ENCODE data around the gene ERN1.
"Not testable (repeated sequence)": the region's sequence is repeated elsewhere in the genome, so short reads cannot be mapped to it uniquely, and the experiment has no call there.

The ERN1 gene

DNA sequence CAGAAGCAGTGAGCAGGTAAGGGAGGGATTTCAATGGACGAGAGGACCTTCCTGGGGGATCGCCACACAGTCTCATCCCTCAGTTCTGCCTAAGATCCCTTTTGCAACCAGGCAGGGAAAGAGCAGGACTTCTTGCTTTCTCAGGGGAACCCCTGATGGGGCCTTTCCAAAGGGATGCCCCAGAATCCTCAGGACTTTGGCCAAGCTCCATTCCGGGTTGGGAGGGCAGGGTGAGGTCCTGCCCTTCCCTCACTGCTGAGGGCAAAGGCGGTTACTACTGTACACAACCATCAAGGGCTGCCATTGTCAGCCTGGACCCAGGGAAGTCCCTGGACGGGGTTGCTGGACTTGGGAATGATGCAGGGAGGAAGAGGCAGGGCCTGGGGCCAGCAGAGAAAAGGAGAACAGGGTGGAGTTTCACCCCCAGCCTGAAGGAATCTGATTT lies 122.1 kb downstream of the ERN1 start:
- Histone ChIP-seq H3K4me1 (ENCODE audit: control insufficient read depth in 2 of 2, insufficient read depth in 2 of 2, low read length in 2 of 2) (peaks cover 4 to 11% of the 10 kb centered on the region in 2 donors), H3K4me3 (ENCODE audit: low read length in 2 of 2) (no peak overlapping the region), H3K9ac (ENCODE audit: low read depth in 1 of 2, low read length in 2 of 2) (no peak overlapping the region), H3K27me3 (ENCODE audit: control insufficient read depth in 2 of 2, insufficient read depth in 2 of 2, low read length in 2 of 2) (no peaks in the 10 kb centered on the region), H3K36me3 (ENCODE audit: control insufficient read depth in 2 of 2, insufficient read depth in 2 of 2, low read length in 2 of 2) (no peaks in the 10 kb centered on the region), H3K27ac (ENCODE audit: low read depth in 2 of 2, low read length in 2 of 2) (no peak overlapping the region), H3K9me3 (ENCODE audit: control insufficient read depth in 2 of 2, low read length in 2 of 2) (no peaks in the 10 kb centered on the region)

DNA sequence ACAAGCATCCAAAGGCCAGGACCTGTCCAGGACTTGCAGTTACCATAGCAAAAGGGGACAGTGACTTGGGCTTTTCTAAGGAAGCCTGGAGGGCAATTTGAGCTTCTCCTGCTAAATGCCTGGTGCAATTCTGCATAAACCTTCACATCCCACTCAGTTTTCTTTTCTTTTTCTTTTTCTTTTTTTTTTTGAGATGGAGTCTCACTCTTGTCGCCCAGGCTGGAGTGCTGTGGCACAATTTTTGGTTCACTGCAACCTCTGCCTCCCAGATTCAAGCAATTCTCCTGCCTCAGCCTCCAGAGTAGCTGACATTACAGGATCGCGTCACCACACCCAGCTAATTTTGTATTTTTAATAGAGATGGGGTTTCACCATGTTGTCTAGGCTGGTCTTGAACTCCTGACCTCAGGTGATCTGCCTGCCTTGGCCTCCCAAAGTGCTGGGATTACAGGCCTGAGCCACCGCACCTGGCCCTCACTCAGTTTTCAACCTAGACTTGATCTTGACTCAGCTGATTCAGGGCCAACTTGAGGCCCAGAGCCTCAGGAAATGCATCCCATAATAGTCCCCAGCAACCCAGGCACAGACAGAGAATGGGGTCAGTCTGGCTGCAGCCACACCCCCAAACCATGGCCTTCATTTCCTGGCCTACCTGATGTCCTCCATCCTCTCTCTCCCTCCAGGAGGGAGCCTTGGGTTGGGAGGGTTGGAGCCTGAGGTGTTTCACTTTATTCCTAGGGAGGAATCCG lies 122.7 kb downstream of the ERN1 start:
- H3K4me1 ChIP-seq (ENCODE audit: control insufficient read depth in 2 of 2, insufficient read depth in 2 of 2, low read length in 2 of 2) = peaks cover 4 to 11% of the 10 kb centered on the region in 2 donors
- H3K27ac ChIP-seq (ENCODE audit: low read depth in 2 of 2, low read length in 2 of 2); H3K9ac ChIP-seq (ENCODE audit: low read depth in 1 of 2, low read length in 2 of 2); H3K9me3 ChIP-seq (ENCODE audit: control insufficient read depth in 2 of 2, low read length in 2 of 2); H3K36me3 ChIP-seq (ENCODE audit: control insufficient read depth in 2 of 2, insufficient read depth in 2 of 2, low read length in 2 of 2); H3K27me3 ChIP-seq (ENCODE audit: control insufficient read depth in 2 of 2, insufficient read depth in 2 of 2, low read length in 2 of 2); H3K4me3 ChIP-seq (ENCODE audit: low read length in 2 of 2): not testable (repeated sequence)

- no peak overlapping the region for H3K27ac ChIP-seq (ENCODE audit: low read depth in 2 of 2, low read length in 2 of 2)
- H3K4me3 ChIP-seq (ENCODE audit: low read length in 2 of 2) = no peak overlapping the region
- no peaks in the 10 kb centered on the region for H3K27me3 ChIP-seq (ENCODE audit: control insufficient read depth in 2 of 2, insufficient read depth in 2 of 2, low read length in 2 of 2)
- no peak overlapping the region for H3K9ac ChIP-seq (ENCODE audit: low read depth in 1 of 2, low read length in 2 of 2)
- no peaks in the 10 kb centered on the region for H3K9me3 ChIP-seq (ENCODE audit: control insufficient read depth in 2 of 2, low read length in 2 of 2)
- no peaks in the 10 kb centered on the region for H3K36me3 ChIP-seq (ENCODE audit: control insufficient read depth in 2 of 2, insufficient read depth in 2 of 2, low read length in 2 of 2)
- peaks cover 4 to 11% of the 10 kb centered on the region in 2 donors for H3K4me1 ChIP-seq (ENCODE audit: control insufficient read depth in 2 of 2, insufficient read depth in 2 of 2, low read length in 2 of 2)
Measured at GRCh38 chr17:64006361-64007088, 123.4 kb downstream of the ERN1 start.

DNA sequence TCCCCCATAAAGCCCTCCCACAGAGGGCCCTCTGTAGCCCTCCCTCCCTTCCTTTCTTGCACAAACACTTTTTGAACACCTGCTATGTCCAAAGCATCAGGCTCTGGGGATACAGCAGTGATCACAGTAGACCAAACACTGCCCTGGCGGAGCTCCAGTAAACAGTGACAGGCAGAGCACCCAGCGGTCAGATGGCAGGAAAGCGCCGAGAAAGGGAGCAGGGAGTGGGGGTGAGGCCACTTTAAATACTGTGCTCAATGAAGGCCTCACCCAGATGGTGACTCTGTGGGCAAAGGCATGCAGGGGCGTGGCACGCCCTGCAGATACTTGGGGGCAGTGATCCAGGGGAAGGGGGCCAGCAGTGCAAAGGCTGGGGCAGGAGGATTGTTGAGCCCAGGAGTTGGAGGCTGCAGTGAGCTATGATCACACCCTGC lies 124.2 kb downstream of the ERN1 start:
- Histone ChIP-seq H3K9ac (ENCODE audit: low read depth in 1 of 2, low read length in 2 of 2) (no peak overlapping the region), H3K27me3 (ENCODE audit: control insufficient read depth in 2 of 2, insufficient read depth in 2 of 2, low read length in 2 of 2) (no peaks in the 10 kb centered on the region), H3K4me3 (ENCODE audit: low read length in 2 of 2) (no peak overlapping the region), H3K4me1 (ENCODE audit: control insufficient read depth in 2 of 2, insufficient read depth in 2 of 2, low read length in 2 of 2) (peaks cover 4 to 11% of the 10 kb centered on the region in 2 donors), H3K27ac (ENCODE audit: low read depth in 2 of 2, low read length in 2 of 2) (no peak overlapping the region), H3K36me3 (ENCODE audit: control insufficient read depth in 2 of 2, insufficient read depth in 2 of 2, low read length in 2 of 2) (no peaks in the 10 kb centered on the region), H3K9me3 (ENCODE audit: control insufficient read depth in 2 of 2, low read length in 2 of 2) (no peaks in the 10 kb centered on the region)

GRCh38 chr17:64004903-64005733 lies 124.8 kb downstream of the ERN1 start:
- Histone ChIP-seq H3K27ac (ENCODE audit: low read depth in 2 of 2, low read length in 2 of 2) (no peak overlapping the region), H3K27me3 (ENCODE audit: control insufficient read depth in 2 of 2, insufficient read depth in 2 of 2, low read length in 2 of 2) (no peaks in the 10 kb centered on the region), H3K4me3 (ENCODE audit: low read length in 2 of 2) (no peak overlapping the region), H3K9ac (ENCODE audit: low read depth in 1 of 2, low read length in 2 of 2) (no peak overlapping the region), H3K36me3 (ENCODE audit: control insufficient read depth in 2 of 2, insufficient read depth in 2 of 2, low read length in 2 of 2) (no peaks in the 10 kb centered on the region), H3K4me1 (ENCODE audit: control insufficient read depth in 2 of 2, insufficient read depth in 2 of 2, low read length in 2 of 2) (peaks cover 4 to 11% of the 10 kb centered on the region in 2 donors), H3K9me3 (ENCODE audit: control insufficient read depth in 2 of 2, low read length in 2 of 2) (no peaks in the 10 kb centered on the region)

DNA sequence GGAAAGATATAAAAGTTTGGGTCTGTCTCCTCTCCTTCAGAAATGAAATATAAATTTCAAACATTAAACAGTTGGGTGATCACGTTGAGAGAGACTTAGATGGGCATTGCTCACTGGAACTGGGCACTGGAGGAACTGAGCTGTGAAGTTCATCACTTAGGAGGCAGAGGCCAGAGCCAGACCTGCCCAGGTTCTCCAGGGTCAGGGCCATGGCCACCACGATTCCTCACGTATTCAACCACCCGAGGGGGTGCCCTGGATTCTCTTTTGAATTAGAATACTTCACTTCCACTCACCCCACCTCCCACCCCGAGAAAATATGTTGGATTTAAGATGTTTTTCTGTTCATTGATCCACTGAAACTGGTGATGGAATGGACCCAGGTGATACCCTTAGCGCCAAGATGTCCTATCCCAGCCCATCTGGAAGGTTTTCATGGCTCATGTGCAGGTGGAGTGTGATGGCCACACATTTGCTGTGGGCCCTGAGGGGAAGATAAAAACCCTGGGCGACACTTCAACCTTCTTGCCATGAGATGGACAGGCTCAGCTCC lies 125.7 kb downstream of the ERN1 start:
- Histone ChIP-seq H3K9ac (ENCODE audit: low read depth in 1 of 2, low read length in 2 of 2) (no peak overlapping the region), H3K4me1 (ENCODE audit: control insufficient read depth in 2 of 2, insufficient read depth in 2 of 2, low read length in 2 of 2) (peaks cover 4 to 11% of the 10 kb centered on the region in 2 donors), H3K27ac (ENCODE audit: low read depth in 2 of 2, low read length in 2 of 2) (no peak overlapping the region), H3K36me3 (ENCODE audit: control insufficient read depth in 2 of 2, insufficient read depth in 2 of 2, low read length in 2 of 2) (no peaks in the 10 kb centered on the region), H3K4me3 (ENCODE audit: low read length in 2 of 2) (no peak overlapping the region), H3K27me3 (ENCODE audit: control insufficient read depth in 2 of 2, insufficient read depth in 2 of 2, low read length in 2 of 2) (peaks cover 5 to 7% of the 10 kb centered on the region in 2 donors), H3K9me3 (ENCODE audit: control insufficient read depth in 2 of 2, low read length in 2 of 2) (no peaks in the 10 kb centered on the region)

DNA sequence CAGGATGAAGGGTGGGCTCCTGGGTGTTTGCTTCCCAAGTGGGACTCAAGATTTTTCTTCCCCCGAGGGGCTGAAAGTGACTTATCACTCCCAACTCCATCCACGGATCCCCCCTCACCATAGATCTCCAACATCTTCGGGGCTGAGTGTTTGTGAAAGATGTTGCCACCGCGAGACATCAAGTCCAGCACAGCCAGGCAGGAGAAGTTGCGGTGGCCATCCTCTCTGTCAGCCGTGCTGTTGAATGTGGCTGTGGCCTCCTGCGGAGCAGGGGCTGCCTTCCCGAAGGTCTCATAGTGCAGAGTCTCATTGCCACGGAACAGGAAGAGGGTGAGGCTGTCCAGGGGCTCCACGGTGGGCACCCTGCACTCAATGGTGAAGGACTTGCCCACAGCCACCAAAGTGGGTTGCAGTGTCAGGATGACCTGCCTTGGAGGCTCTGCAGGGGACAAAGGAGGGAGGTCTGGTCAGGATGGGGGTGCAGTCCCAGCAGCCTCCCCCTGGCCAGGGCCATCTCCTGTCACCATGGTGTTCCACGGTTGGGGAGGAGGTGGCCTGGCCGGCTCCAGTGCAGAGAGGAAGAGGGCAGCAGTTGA lies 126.3 kb downstream of the ERN1 start:
- Histone ChIP-seq H3K9me3 (ENCODE audit: control insufficient read depth in 2 of 2, low read length in 2 of 2) (no peaks in the 10 kb centered on the region), H3K9ac (ENCODE audit: low read depth in 1 of 2, low read length in 2 of 2) (no peak overlapping the region), H3K27ac (ENCODE audit: low read depth in 2 of 2, low read length in 2 of 2) (no peak overlapping the region), H3K4me3 (ENCODE audit: low read length in 2 of 2) (no peak overlapping the region), H3K36me3 (ENCODE audit: control insufficient read depth in 2 of 2, insufficient read depth in 2 of 2, low read length in 2 of 2) (no peaks in the 10 kb centered on the region), H3K27me3 (ENCODE audit: control insufficient read depth in 2 of 2, insufficient read depth in 2 of 2, low read length in 2 of 2) (peaks cover 11 to 13% of the 10 kb centered on the region in 2 donors), H3K4me1 (ENCODE audit: control insufficient read depth in 2 of 2, insufficient read depth in 2 of 2, low read length in 2 of 2) (peaks cover 6 to 10% of the 10 kb centered on the region in 2 donors)

DNA sequence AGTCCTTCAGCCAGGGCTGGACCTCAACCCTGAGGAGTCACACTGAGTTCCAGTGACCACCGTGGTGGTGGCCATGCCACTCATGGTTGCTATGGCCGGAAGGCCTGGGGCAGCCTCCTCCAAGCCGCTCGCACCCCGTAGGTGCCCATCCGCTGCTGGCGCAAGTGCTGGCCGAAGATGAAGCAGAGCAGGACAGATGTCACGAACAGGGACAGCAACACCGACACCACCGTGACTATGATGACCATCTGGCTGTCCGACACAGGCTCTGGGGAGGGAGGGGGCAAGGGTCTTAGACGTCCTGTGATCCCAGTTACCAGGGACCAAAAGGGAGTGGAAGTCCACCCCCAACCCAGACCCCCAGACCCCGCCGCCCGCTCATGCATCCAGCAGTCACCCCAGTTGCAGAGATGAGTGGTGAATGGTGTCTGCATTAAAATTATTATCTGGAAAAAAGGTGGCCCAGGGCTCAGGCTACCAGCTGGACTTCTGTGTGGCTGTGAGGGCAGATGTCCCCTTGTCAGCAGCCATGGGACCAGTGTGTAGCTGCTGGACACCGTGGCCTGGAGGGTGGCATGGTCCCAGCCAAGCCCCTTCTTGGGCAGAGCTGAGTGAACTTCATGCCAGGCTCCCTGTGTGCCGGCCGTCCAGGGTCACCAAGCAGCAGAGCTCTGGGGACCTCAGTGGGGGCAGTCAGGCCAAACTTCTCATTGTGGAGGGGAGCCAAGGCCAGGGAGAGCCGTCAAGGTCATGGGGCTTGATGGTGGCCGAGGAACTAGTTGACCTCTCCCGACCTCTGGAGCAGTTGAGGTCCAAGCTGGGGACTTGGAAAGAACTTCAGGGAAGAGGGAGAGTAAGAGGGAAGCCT lies 127.1 kb downstream of the ERN1 start:
- H3K9ac ChIP-seq (ENCODE audit: low read depth in 1 of 2, low read length in 2 of 2) = no peak overlapping the region
- H3K36me3 ChIP-seq (ENCODE audit: control insufficient read depth in 2 of 2, insufficient read depth in 2 of 2, low read length in 2 of 2) = no peaks in the 10 kb centered on the region
- H3K27me3 ChIP-seq (ENCODE audit: control insufficient read depth in 2 of 2, insufficient read depth in 2 of 2, low read length in 2 of 2) = peaks cover 13 to 19% of the 10 kb centered on the region in 2 donors
- peaks cover 10 to 13% of the 10 kb centered on the region in 2 donors for H3K4me1 ChIP-seq (ENCODE audit: control insufficient read depth in 2 of 2, insufficient read depth in 2 of 2, low read length in 2 of 2)
- no peak overlapping the region for H3K27ac ChIP-seq (ENCODE audit: low read depth in 2 of 2, low read length in 2 of 2)
- no peaks in the 10 kb centered on the region for H3K9me3 ChIP-seq (ENCODE audit: control insufficient read depth in 2 of 2, low read length in 2 of 2)
- no peak overlapping the region for H3K4me3 ChIP-seq (ENCODE audit: low read length in 2 of 2)
